ENCODE results near the gene GNAS-AS1.

Gene GNAS-AS1

GRCh38 chr20:58883241-58883691 lies 32.6 kb upstream of the GNAS-AS1 start:
- no peak for DNase-seq

- no peak for DNase-seq
Measured at GRCh38 chr20:58882704-58883089, 32.0 kb upstream of the GNAS-AS1 start.

- no peak for DNase-seq
Measured at GRCh38 chr20:58880994-58881752, 30.5 kb upstream of the GNAS-AS1 start.

- no peak for DNase-seq
Measured at GRCh38 chr20:58880441-58880840, 29.7 kb upstream of the GNAS-AS1 start.

GRCh38 chr20:58878399-58878798 lies 27.7 kb upstream of the GNAS-AS1 start:
- DNase-seq: no peak

GRCh38 chr20:58877976-58878360 lies 27.3 kb upstream of the GNAS-AS1 start:
- DNase-seq: no peak

- DNase-seq: no peak
Measured at GRCh38 chr20:58877050-58877975, 26.6 kb upstream of the GNAS-AS1 start.

- DNase-seq: no peak
Measured at GRCh38 chr20:58876437-58876836, 25.7 kb upstream of the GNAS-AS1 start.

- DNase-seq: no peak
Measured at GRCh38 chr20:58875541-58876134, 24.9 kb upstream of the GNAS-AS1 start.

GRCh38 chr20:58875111-58875510 lies 24.4 kb upstream of the GNAS-AS1 start:
- DNase-seq: no peak

GRCh38 chr20:58874469-58874868 lies 23.8 kb upstream of the GNAS-AS1 start:
- DNase-seq: no peak

GRCh38 chr20:58871533-58872102 lies 20.9 kb upstream of the GNAS-AS1 start:
- DNase-seq: no peak

GRCh38 chr20:58870293-58871014 lies 19.8 kb upstream of the GNAS-AS1 start:
- DNase-seq: no peak

- DNase-seq: no peak
Measured at GRCh38 chr20:58869662-58870227, 19.0 kb upstream of the GNAS-AS1 start.

GRCh38 chr20:58868795-58869194 lies 18.1 kb upstream of the GNAS-AS1 start:
- DNase-seq: no peak

GRCh38 chr20:58867211-58867610 lies 16.5 kb upstream of the GNAS-AS1 start:
- DNase-seq: no peak

GRCh38 chr20:58865843-58866242 lies 15.1 kb upstream of the GNAS-AS1 start:
- no peak for DNase-seq

GRCh38 chr20:58864346-58864745 lies 13.6 kb upstream of the GNAS-AS1 start:
- DNase-seq: no peak

GRCh38 chr20:58863044-58863790 lies 12.5 kb upstream of the GNAS-AS1 start:
- no peak for DNase-seq

GRCh38 chr20:58855506-58856389 lies 5.0 kb upstream of the GNAS-AS1 start:
- no peak for DNase-seq
